Prostate gland (tissue), 2 donors: ENCODE measurements around the gene YIF1A. TPM values are rescaled to one million over a fixed set of nuclear protein-coding genes. Genes with fewer than 3 reads are reported as not detected.

Experiments
- DNase-seq: peaks from one replicate; pipeline ENCODE4 v3.0.0-alpha.2; 2019; ENCODE audit warnings: low spot score
- H3K27ac ChIP-seq, 2 donors: fragments of 200-600 bp; sonication (generic); 2 replicates each; pipeline ENCODE4 v1.5.1; 2017 to 2019
- H3K27me3 ChIP-seq: fragments of 200-600 bp; sonication (generic); replicated peaks from 2 replicates; pipeline ENCODE4 v1.5.1; 2019; ENCODE audit not compliant: insufficient read depth
- H3K36me3 ChIP-seq, 2 donors: fragments of 200-600 bp; sonication (generic); 1 replicate in 1 of 2; 2 replicates in 1 of 2; pipeline versions ENCODE4 v1.5.1 to v1.8.1; 2017 to 2019
- H3K4me1 ChIP-seq: fragments of 200-600 bp; sonication (generic); replicated peaks from 2 replicates; pipeline ENCODE4 v1.5.1; 2019
- H3K4me3 ChIP-seq, 2 donors: fragments of 200-600 bp; sonication (generic); 2 replicates each; pipeline ENCODE4 v1.5.1; 2017 to 2019
- H3K9me3 ChIP-seq: fragments of 200-600 bp; sonication (generic); 2 replicates; pipeline ENCODE4 v1.5.1; 2017
- CTCF ChIP-seq, 4 experiments: fragments of 200-600 bp in 2 of 4; fragments of 450-650 bp in 2 of 4; sonication (generic) in 2 of 4; IDR thresholded peaks; 1 replicate in 3 of 4; 2 replicates in 1 of 4; pipeline ENCODE4 v1.5.1; 2016 to 2019; ENCODE audit warnings: antibody characterized with exemption in 4 of 4, mild to moderate bottlenecking in 2 of 4, moderate library complexity in 2 of 4
- POLR2A ChIP-seq: fragments of 450-650 bp; IDR thresholded peaks from one replicate; pipeline ENCODE4 v1.6.1; 2016; ENCODE audit warnings: antibody characterized with exemption, mild to moderate bottlenecking
- POLR2AphosphoS5 ChIP-seq: sonication (generic); formaldehyde crosslinking; IDR thresholded peaks from one replicate; pipeline ENCODE4 v1.6.1; 2017; ENCODE audit warnings: antibody characterized with exemption
- whole genome bisulfite sequencing: methylation state at CpG from one replicate; pipeline ENCODE4 v1.1.5; 2018; 5-methylcytosine and 5-hydroxymethylcytosine counted together
- intact Hi-C: fragments of 100-400 bp; cut with DNase I; formaldehyde crosslinking; loops from one replicate; pipeline ENCODE4 v1.14.2; 2022
- total RNA-seq, 2 donors: library from RNA; depleted of rRNA; stranded (reverse); fragments of >200 nt; gene quantifications; one replicate each; pipeline ENCODE4 v1.1.0, GENCODE V29; 2016

The YIF1A gene
- total RNA-seq, 2 donors from 2014 or later, result 92.6 to 112 TPM

DNA sequence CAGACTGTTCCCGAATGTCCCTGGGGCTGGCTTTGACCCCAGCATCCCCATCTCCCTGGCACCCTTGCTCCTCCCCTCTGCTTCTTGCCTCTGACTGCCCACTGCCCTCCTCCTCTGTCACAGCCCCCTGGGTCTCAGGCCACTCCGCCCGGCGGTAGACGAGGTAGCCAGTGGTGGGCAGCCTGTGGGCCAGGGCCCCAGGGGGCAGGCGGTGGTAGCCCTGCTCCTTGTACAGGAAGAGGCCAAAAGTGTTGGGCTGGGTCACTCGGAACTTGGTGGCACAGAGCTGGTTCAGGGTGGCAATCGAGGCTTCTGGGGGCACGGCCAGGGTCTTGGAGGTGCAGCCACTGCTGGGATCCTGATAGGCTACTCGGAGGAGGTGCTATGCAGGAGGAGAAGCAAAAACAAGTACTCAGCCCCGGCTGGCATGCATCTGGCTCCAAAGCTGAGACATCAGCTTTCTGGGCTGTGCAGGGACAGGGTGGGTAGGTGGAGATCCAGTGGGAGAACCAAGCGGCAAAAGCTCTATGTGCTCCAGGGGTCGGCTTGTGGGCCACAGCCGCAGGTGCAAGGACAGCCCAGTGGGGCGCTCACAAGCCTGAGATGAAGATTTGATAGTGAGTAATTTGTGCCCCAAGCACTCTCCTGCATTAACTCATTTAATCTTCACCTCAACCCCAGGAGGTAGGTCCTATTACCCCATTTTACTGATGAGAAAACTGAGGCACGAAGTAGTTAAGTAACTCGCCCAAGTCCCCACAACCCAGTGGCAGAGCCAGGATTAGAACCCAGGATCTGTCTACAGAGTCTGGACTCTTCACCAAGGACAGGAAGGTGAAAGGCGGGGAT lies 43.7 kb upstream of the YIF1A start:
- H3K4me3 ChIP-seq, result no peak overlapping the region
- no peaks in the 10 kb centered on the region for H3K27me3 ChIP-seq
- 82% methylated on average over 18 of the region's 18 CpGs for WGBS
- intact Hi-C loops, result no loop called here
- no peaks in the 10 kb centered on the region for H3K36me3 ChIP-seq
- H3K9me3 ChIP-seq, result no peaks in the 10 kb centered on the region
- peaks cover 9% of the 10 kb centered on the region for H3K4me1 ChIP-seq
- no peak for DNase-seq
- no peak for TF ChIP-seq POLR2AphosphoS5
- TF ChIP-seq POLR2A, result no peak
- no peak for TF ChIP-seq CTCF (IDR thresholded peaks at IDR 0.05)
- H3K27ac ChIP-seq, result no peak overlapping the region

DNA sequence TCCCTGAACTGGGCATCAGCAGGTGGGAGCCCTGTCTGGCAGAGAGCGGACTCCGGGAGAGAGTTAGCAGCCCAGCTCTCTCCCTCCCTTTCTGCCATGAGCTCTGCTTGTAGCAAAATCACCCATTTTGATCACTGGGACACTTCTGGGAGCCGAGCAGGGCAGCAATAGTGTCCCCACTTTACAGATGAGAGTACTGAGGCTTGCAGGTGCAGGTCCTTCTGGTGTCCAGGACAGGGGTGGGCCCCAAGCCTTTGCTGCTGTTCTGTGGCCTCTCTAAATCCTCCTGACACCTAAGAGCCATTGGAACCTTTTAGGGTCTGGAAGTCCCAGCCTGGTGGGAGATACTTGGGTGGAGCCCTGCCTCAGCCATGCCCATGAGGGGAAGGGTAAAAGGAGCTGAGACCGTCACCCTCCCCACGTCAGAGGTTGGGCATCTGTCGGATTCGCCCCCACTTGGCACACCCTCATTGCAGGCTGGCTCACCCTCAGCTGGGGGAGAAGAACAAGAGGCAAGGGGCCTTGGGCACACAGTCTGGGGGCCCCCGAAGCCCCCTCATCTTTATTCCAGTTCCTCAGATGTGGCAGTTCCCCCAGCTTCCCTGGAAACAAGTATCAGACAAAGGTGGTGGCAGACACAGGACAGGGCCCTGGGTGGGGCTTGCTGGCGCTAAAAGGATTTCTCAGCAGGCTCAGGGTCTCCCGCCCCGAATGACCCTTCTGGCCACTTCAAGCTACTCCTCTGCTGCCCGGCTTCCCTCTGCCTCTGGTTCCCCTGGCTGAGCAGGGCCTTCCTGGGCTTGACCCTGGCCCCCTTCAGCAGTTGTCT lies 42.8 kb upstream of the YIF1A start:
- no peaks in the 10 kb centered on the region for H3K36me3 ChIP-seq
- H3K4me3 ChIP-seq, result no peak overlapping the region
- 88% methylated on average over 12 of the region's 12 CpGs for WGBS
- H3K4me1 ChIP-seq, result peaks cover 8% of the 10 kb centered on the region
- no peak overlapping the region for H3K27ac ChIP-seq
- no peak for TF ChIP-seq POLR2AphosphoS5
- no peak for TF ChIP-seq POLR2A
- no peaks in the 10 kb centered on the region for H3K27me3 ChIP-seq
- DNase-seq, result no peak
- H3K9me3 ChIP-seq, result no peaks in the 10 kb centered on the region
- intact Hi-C loops, result no loop called here

DNA sequence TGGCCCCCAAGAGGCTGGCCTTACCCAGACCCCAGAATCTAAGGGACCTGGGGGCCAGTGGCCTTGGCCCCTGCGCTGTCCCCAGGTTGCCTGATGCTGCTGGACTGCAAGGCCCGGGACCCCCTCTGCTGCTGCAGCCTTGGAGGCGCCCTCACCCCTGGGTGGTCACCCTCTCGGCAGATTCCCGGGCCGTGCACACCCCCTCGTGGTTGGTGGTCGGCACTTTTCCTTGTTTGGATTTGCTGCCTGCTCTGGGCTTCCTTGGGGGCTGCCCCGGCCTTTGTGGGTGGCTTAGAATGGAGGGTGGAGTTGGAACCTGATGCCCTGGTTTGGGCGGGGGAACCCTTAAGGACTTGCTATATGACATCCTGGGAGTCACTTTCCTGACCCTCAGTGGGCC lies 42.0 kb upstream of the YIF1A start:
- Histone ChIP-seq H3K4me1 (peaks cover 4% of the 10 kb centered on the region), H3K27me3 (no peaks in the 10 kb centered on the region), H3K9me3 (no peaks in the 10 kb centered on the region), H3K4me3 (no peak overlapping the region), H3K36me3 (no peaks in the 10 kb centered on the region), H3K27ac (no peak overlapping the region)
- intact Hi-C loops, result no loop called here
- no peak for TF ChIP-seq CTCF (IDR thresholded peaks at IDR 0.05)
- no peak for TF ChIP-seq POLR2AphosphoS5
- TF ChIP-seq POLR2A, result no peak
- 66% methylated on average over 6 of the region's 10 CpGs for WGBS
- DNase-seq, result no peak

- no peak for DNase-seq
- Histone ChIP-seq H3K4me3 (no peak overlapping the region), H3K36me3 (no peaks in the 10 kb centered on the region), H3K27me3 (no peaks in the 10 kb centered on the region), H3K9me3 (no peaks in the 10 kb centered on the region), H3K27ac (no peak overlapping the region), H3K4me1 (no peaks in the 10 kb centered on the region)
- WGBS, result 88% methylated on average over 3 of the region's 3 CpGs
- TF ChIP-seq POLR2AphosphoS5 (no peak), CTCF (IDR thresholded peaks at IDR 0.05) (no peak), POLR2A (no peak)
- intact Hi-C loops, result loop anchor here (2.0 kb wide), 1 partner anchor 16 kb away; no protein-coding TSS in a partner anchor
Measured at GRCh38 chr11:66329165-66329673, 40.3 kb upstream of the YIF1A start.
